ENCODE results near the gene SH3BP5. TPM values are rescaled to one million over a fixed set of nuclear protein-coding genes. Genes with fewer than 3 reads are reported as not detected.

The SH3BP5 gene
- total and polyA plus RNA-seq, 2 donors (not counting 1 experiment from before 2014, with no cell fraction given): 6.7 to 12.9 TPM

- Histone ChIP-seq H3K9ac (ENCODE audit: insufficient read depth, low read length) (no peak overlapping the region), H4K20me1 (ENCODE audit: control insufficient read depth, extremely low read depth, insufficient read depth, low read length) (no peaks in the 10 kb centered on the region), H2AFZ (ENCODE audit: low read length) (no peak overlapping the region), H3K36me3 (ENCODE audit: control insufficient read depth, insufficient read depth, low read length) (no peaks in the 10 kb centered on the region), H3K79me2 (ENCODE audit: control insufficient read depth, insufficient read depth, low read length) (no peaks in the 10 kb centered on the region), H3K9me3 (ENCODE audit: control insufficient read depth, insufficient read depth, low read depth, low read length) (no peaks in the 10 kb centered on the region), H3K4me2 (ENCODE audit: extremely low read depth, insufficient read depth, low read length) (no peak overlapping the region), H3K4me3 (replicated peaks in 1 of 4; ENCODE audit: control extremely low read depth in 1 of 4, insufficient read depth in 1 of 4, low read depth in 3 of 4, low read length in 4 of 4) (no peak overlapping the region), H3K4me1 (ENCODE audit: control insufficient read depth, extremely low read depth, insufficient read depth, low read length) (no peaks in the 10 kb centered on the region), H3K27ac (ENCODE audit: insufficient read depth, low read length) (no peak overlapping the region), H3K27me3 (ENCODE audit: control insufficient read depth, insufficient read depth, low read length) (no peaks in the 10 kb centered on the region)
- TF ChIP-seq EZH2 (IDR thresholded peaks at IDR 0.05; ENCODE audit: low read length, missing control alignments) (no peak), CTCF (conservative IDR thresholded peaks at IDR 0.05 in 1 of 2, IDR thresholded peaks at IDR 0.05 in 1 of 2; ENCODE audit: low read depth in 1 of 2, low read length in 2 of 2) (no peak)
- DNase-seq (ENCODE audit: low read depth in 2 of 2): peak; percentile 24 to 96
Observed at GRCh38 chr3:15295506-15295905, 36.9 kb downstream of the SH3BP5 start.

GRCh38 chr3:15294929-15295328 lies 37.5 kb downstream of the SH3BP5 start:
- H3K9ac ChIP-seq (ENCODE audit: insufficient read depth, low read length): no peak overlapping the region
- no peaks in the 10 kb centered on the region for H3K27me3 ChIP-seq (ENCODE audit: control insufficient read depth, insufficient read depth, low read length)
- DNase-seq (ENCODE audit: low read depth in 2 of 2): peak in 1 of 2 donors; percentile 55
- H3K4me3 ChIP-seq (replicated peaks in 1 of 4; ENCODE audit: control extremely low read depth in 1 of 4, insufficient read depth in 1 of 4, low read depth in 3 of 4, low read length in 4 of 4): no peak overlapping the region
- H3K4me1 ChIP-seq (ENCODE audit: control insufficient read depth, extremely low read depth, insufficient read depth, low read length): no peaks in the 10 kb centered on the region
- TF ChIP-seq EZH2 (IDR thresholded peaks at IDR 0.05; ENCODE audit: low read length, missing control alignments) (no peak), CTCF (conservative IDR thresholded peaks at IDR 0.05 in 1 of 2, IDR thresholded peaks at IDR 0.05 in 1 of 2; ENCODE audit: low read depth in 1 of 2, low read length in 2 of 2) (no peak)
- H3K79me2 ChIP-seq (ENCODE audit: control insufficient read depth, insufficient read depth, low read length): no peaks in the 10 kb centered on the region
- H4K20me1 ChIP-seq (ENCODE audit: control insufficient read depth, extremely low read depth, insufficient read depth, low read length): no peaks in the 10 kb centered on the region
- no peaks in the 10 kb centered on the region for H3K36me3 ChIP-seq (ENCODE audit: control insufficient read depth, insufficient read depth, low read length)
- no peak overlapping the region for H3K4me2 ChIP-seq (ENCODE audit: extremely low read depth, insufficient read depth, low read length)
- no peak overlapping the region for H2AFZ ChIP-seq (ENCODE audit: low read length)
- no peaks in the 10 kb centered on the region for H3K9me3 ChIP-seq (ENCODE audit: control insufficient read depth, insufficient read depth, low read depth, low read length)
- no peak overlapping the region for H3K27ac ChIP-seq (ENCODE audit: insufficient read depth, low read length)

GRCh38 chr3:15292765-15293522 lies 39.4 kb downstream of the SH3BP5 start:
- no peaks in the 10 kb centered on the region for H3K36me3 ChIP-seq (ENCODE audit: control insufficient read depth, insufficient read depth, low read length)
- no peak overlapping the region for H3K9ac ChIP-seq (ENCODE audit: insufficient read depth, low read length)
- H3K27me3 ChIP-seq (ENCODE audit: control insufficient read depth, insufficient read depth, low read length): no peaks in the 10 kb centered on the region
- no peaks in the 10 kb centered on the region for H4K20me1 ChIP-seq (ENCODE audit: control insufficient read depth, extremely low read depth, insufficient read depth, low read length)
- H3K4me3 ChIP-seq (replicated peaks in 1 of 4; ENCODE audit: control extremely low read depth in 1 of 4, insufficient read depth in 1 of 4, low read depth in 3 of 4, low read length in 4 of 4): no peak overlapping the region
- no peaks in the 10 kb centered on the region for H3K9me3 ChIP-seq (ENCODE audit: control insufficient read depth, insufficient read depth, low read depth, low read length)
- no peak overlapping the region for H3K4me2 ChIP-seq (ENCODE audit: extremely low read depth, insufficient read depth, low read length)
- peak; percentile 50 to 78 for DNase-seq (ENCODE audit: low read depth in 2 of 2)
- TF ChIP-seq CTCF (conservative IDR thresholded peaks at IDR 0.05 in 1 of 2, IDR thresholded peaks at IDR 0.05 in 1 of 2; ENCODE audit: low read depth in 1 of 2, low read length in 2 of 2) (no peak), EZH2 (IDR thresholded peaks at IDR 0.05; ENCODE audit: low read length, missing control alignments) (no peak)
- H2AFZ ChIP-seq (ENCODE audit: low read length): no peak overlapping the region
- no peaks in the 10 kb centered on the region for H3K79me2 ChIP-seq (ENCODE audit: control insufficient read depth, insufficient read depth, low read length)
- H3K4me1 ChIP-seq (ENCODE audit: control insufficient read depth, extremely low read depth, insufficient read depth, low read length): no peaks in the 10 kb centered on the region
- H3K27ac ChIP-seq (ENCODE audit: insufficient read depth, low read length): no peak overlapping the region

Data from fibroblast of lung (primary cell).